Stimulated activated naive CD8-positive, alpha-beta T cell treated with anti-CD3 and anti-CD28 coated beads, Interleukin-15, amount 100 ng/mL, for 72 hours (primary cell): ENCODE results near the gene MORC1.
"Not testable (repeated sequence)": the region's sequence is repeated elsewhere in the genome, so short reads cannot be mapped to it uniquely, and the experiment has no call there.

Source experiments
- ATAC-seq: fragments of 150-1000 bp; cut with Tn5 transposase; 2 replicates; pipeline ENCODE4 v1.10.0; 2021; ENCODE audit warnings: mild to moderate bottlenecking, moderate library complexity
- DNase-seq, 2 donors: peaks; one replicate each; pipeline ENCODE4 v3.0.0; 2021 to 2022
- H3K27ac Mint-ChIP-seq, 2 donors: one replicate each; pipeline ENCODE4 v1.8.0; 2022; ENCODE audit warnings: mild to moderate bottlenecking in 2 of 2, mixed read lengths in 2 of 2, moderate library complexity in 2 of 2
- H3K27me3 Mint-ChIP-seq: one replicate; pipeline ENCODE4 v1.8.0; 2022; ENCODE audit warnings: mixed read lengths
- H3K4me1 Mint-ChIP-seq: one replicate; pipeline ENCODE4 v1.8.0; 2022; ENCODE audit warnings: mild to moderate bottlenecking, mixed read lengths
- H3K4me3 Mint-ChIP-seq, 2 donors: one replicate each; pipeline ENCODE4 v1.8.0; 2022; ENCODE audit warnings: mild to moderate bottlenecking in 2 of 2, mixed read lengths in 2 of 2, moderate library complexity in 1 of 2
- H3K9me3 Mint-ChIP-seq, 2 donors: one replicate each; pipeline ENCODE4 v1.8.0; 2022; ENCODE audit warnings: mixed read lengths in 2 of 2

MORC1 gene

GRCh38 chr3:109117939-109118338 lies at the start of gene MORC1:
MORC1 (minus strand) TSS chr3:109118134; CDS start chr3:109118059, 75 bp downstream.
- DNase-seq (no peak), ATAC-seq (no peak)
- no peak within 1 kb of the TSS for H3K4me3 Mint-ChIP-seq
- no peaks in the 10 kb centered on the region for H3K4me1 Mint-ChIP-seq
- no peak within 1 kb of the TSS for H3K27ac Mint-ChIP-seq
- H3K9me3 Mint-ChIP-seq: peaks cover 0 to 6% of the 10 kb centered on the region in 2 donors
- peaks cover 13% of the 10 kb centered on the region for H3K27me3 Mint-ChIP-seq

- ATAC-seq (no peak), DNase-seq (no peak)
- Mint-ChIP-seq H3K27ac (no peak overlapping the region), H3K4me1 (no peaks in the 10 kb centered on the region), H3K9me3 (no peaks in the 10 kb centered on the region), H3K27me3 (peaks cover 7% of the 10 kb centered on the region), H3K4me3 (no peak overlapping the region)
Observed at GRCh38 chr3:109165905-109166304, 48.0 kb upstream of the MORC1 start.

- H3K27me3 Mint-ChIP-seq: peaks cover 7% of the 10 kb centered on the region
- ATAC-seq (no peak), DNase-seq (no peak)
- no peak overlapping the region for H3K4me3 Mint-ChIP-seq
- H3K9me3 Mint-ChIP-seq: no peaks in the 10 kb centered on the region
- H3K4me1 Mint-ChIP-seq: no peaks in the 10 kb centered on the region
- H3K27ac Mint-ChIP-seq: no peak overlapping the region
Observed at GRCh38 chr3:109161487-109162123, 43.7 kb upstream of the MORC1 start.

GRCh38 chr3:109155828-109156227 lies 37.9 kb upstream of the MORC1 start:
- Mint-ChIP-seq H3K27me3 (no peaks in the 10 kb centered on the region), H3K27ac (no peak overlapping the region), H3K4me1 (no peaks in the 10 kb centered on the region), H3K4me3 (no peak overlapping the region), H3K9me3 (no peaks in the 10 kb centered on the region)
- DNase-seq (no peak), ATAC-seq (no peak)

- no peaks in the 10 kb centered on the region for H3K27me3 Mint-ChIP-seq
- H3K9me3 Mint-ChIP-seq: no peaks in the 10 kb centered on the region
- H3K4me3 Mint-ChIP-seq: no peak overlapping the region
- ATAC-seq: no peak
- no peak overlapping the region for H3K27ac Mint-ChIP-seq
- H3K4me1 Mint-ChIP-seq: no peaks in the 10 kb centered on the region
- no peak for DNase-seq
Observed at GRCh38 chr3:109154979-109155378, 37.0 kb upstream of the MORC1 start.

- no peaks in the 10 kb centered on the region for H3K9me3 Mint-ChIP-seq
- ATAC-seq: no peak
Observed at GRCh38 chr3:109152320-109152719, 34.4 kb upstream of the MORC1 start.

GRCh38 chr3:109149078-109149477 lies 31.1 kb upstream of the MORC1 start:
- ATAC-seq (no peak), DNase-seq (no peak)
- H3K27ac Mint-ChIP-seq: no peak overlapping the region
- H3K4me1 Mint-ChIP-seq: no peaks in the 10 kb centered on the region
- H3K27me3 Mint-ChIP-seq: no peaks in the 10 kb centered on the region
- no peak overlapping the region for H3K4me3 Mint-ChIP-seq
- H3K9me3 Mint-ChIP-seq: peaks cover 0 to 4% of the 10 kb centered on the region in 2 donors

More at GRCh38 chr3:109152320-109152719, 34.4 kb upstream of the MORC1 start:
- Mint-ChIP-seq H3K4me3 (no peak overlapping the region), H3K27me3 (no peaks in the 10 kb centered on the region), H3K4me1 (no peaks in the 10 kb centered on the region), H3K27ac (no peak overlapping the region)
- DNase-seq: no peak

GRCh38 chr3:109143646-109144045 lies 25.7 kb upstream of the MORC1 start:
- Mint-ChIP-seq H3K9me3 (peaks cover 0 to 4% of the 10 kb centered on the region in 2 donors), H3K4me3 (no peak overlapping the region), H3K4me1 (no peaks in the 10 kb centered on the region), H3K27me3 (no peaks in the 10 kb centered on the region), H3K27ac (no peak overlapping the region)
- ATAC-seq: no peak
- no peak for DNase-seq

GRCh38 chr3:109140318-109140717 lies 22.4 kb upstream of the MORC1 start:
- Mint-ChIP-seq H3K4me3 (no peak overlapping the region), H3K27me3 (no peaks in the 10 kb centered on the region), H3K9me3 (no peaks in the 10 kb centered on the region), H3K4me1 (no peaks in the 10 kb centered on the region), H3K27ac (no peak overlapping the region)
- ATAC-seq (no peak), DNase-seq (no peak)

GRCh38 chr3:109137761-109138160 lies 19.8 kb upstream of the MORC1 start:
- H3K9me3 Mint-ChIP-seq: no peaks in the 10 kb centered on the region
- H3K27me3 Mint-ChIP-seq: no peaks in the 10 kb centered on the region
- H3K4me1 Mint-ChIP-seq: no peaks in the 10 kb centered on the region
- no peak for ATAC-seq
- H3K27ac Mint-ChIP-seq: no peak overlapping the region
- H3K4me3 Mint-ChIP-seq: no peak overlapping the region
- DNase-seq: no peak

- H3K4me3 Mint-ChIP-seq: no peak within 1 kb of the TSS
- H3K4me1 Mint-ChIP-seq: no peaks in the 10 kb centered on the region
- no peaks in the 10 kb centered on the region for H3K9me3 Mint-ChIP-seq
- H3K27ac Mint-ChIP-seq: no peak within 1 kb of the TSS
- DNase-seq (no peak), ATAC-seq (no peak)
- peaks cover 6% of the 10 kb centered on the region for H3K27me3 Mint-ChIP-seq
Observed at GRCh38 chr3:109136523-109136922, 18.6 kb upstream of the MORC1 start, which contains the start of gene C3orf85. C3orf85 (plus strand) TSS chr3:109136719; CDS start chr3:109136848, 129 bp downstream.

- H3K4me3 Mint-ChIP-seq, H3K9me3 Mint-ChIP-seq, H3K4me1 Mint-ChIP-seq, H3K27ac Mint-ChIP-seq, DNase-seq, ATAC-seq, H3K27me3 Mint-ChIP-seq: not testable (repeated sequence)
Observed at GRCh38 chr3:109133474-109133816, 15.5 kb upstream of the MORC1 start.

GRCh38 chr3:109132801-109133473 lies 15.0 kb upstream of the MORC1 start:
- peaks cover 7% of the 10 kb centered on the region for H3K27me3 Mint-ChIP-seq
- H3K27ac Mint-ChIP-seq: no peak overlapping the region
- H3K4me3 Mint-ChIP-seq: no peak overlapping the region
- H3K4me1 Mint-ChIP-seq: no peaks in the 10 kb centered on the region
- no peak for ATAC-seq
- DNase-seq: no peak
- H3K9me3 Mint-ChIP-seq: peaks cover 6 to 7% of the 10 kb centered on the region in 2 donors

- ATAC-seq (no peak), DNase-seq (no peak)
- Mint-ChIP-seq H3K27ac (no peak overlapping the region), H3K4me1 (no peaks in the 10 kb centered on the region), H3K4me3 (no peak overlapping the region), H3K27me3 (peaks cover 7% of the 10 kb centered on the region), H3K9me3 (peaks cover 6 to 7% of the 10 kb centered on the region in 2 donors)
Observed at GRCh38 chr3:109131276-109131675, 13.3 kb upstream of the MORC1 start.

- peaks cover 7% of the 10 kb centered on the region for H3K27me3 Mint-ChIP-seq
- no peak for DNase-seq
- no peak overlapping the region for H3K4me3 Mint-ChIP-seq
- no peak overlapping the region for H3K27ac Mint-ChIP-seq
- peaks cover 6 to 12% of the 10 kb centered on the region in 2 donors for H3K9me3 Mint-ChIP-seq
- no peaks in the 10 kb centered on the region for H3K4me1 Mint-ChIP-seq
- no peak for ATAC-seq
Observed at GRCh38 chr3:109127553-109127952, 9.6 kb upstream of the MORC1 start.

- DNase-seq: no peak
Observed at GRCh38 chr3:109125902-109126301, 8.0 kb upstream of the MORC1 start.

More at GRCh38 chr3:109125902-109126301, 8.0 kb upstream of the MORC1 start:
- ATAC-seq: no peak
- Mint-ChIP-seq H3K27ac (no peak overlapping the region), H3K4me1 (no peaks in the 10 kb centered on the region), H3K27me3 (no peaks in the 10 kb centered on the region), H3K4me3 (no peak overlapping the region), H3K9me3 (peaks cover 6 to 14% of the 10 kb centered on the region in 2 donors)
